HEK293 (cell line): ENCODE data around the gene TRMT1L.

ENCODE experiments used
- CTCF ChIA-PET: fragments of 350-600 bp; formaldehyde crosslinking; extraction: SDS; loops from one replicate; lab custom pipeline; 2021; ENCODE audit warnings: antibody characterized with exemption; lab: Yijun Ruan, JAX
- POLR2A ChIA-PET: fragments of 300-600 bp; formaldehyde crosslinking; extraction: SDS; loops from one replicate; lab custom pipeline; 2020; ENCODE audit warnings: antibody characterized with exemption, inconsistent platforms; lab: Yijun Ruan, JAX
- H3K27ac ChIP-seq: fragments of 200-500 bp; sonication (Bioruptor generic); 2 replicates; pipeline ENCODE4 v1.5.1; 2014; ENCODE audit warnings: low read depth, low read length, control low read depth, inconsistent platforms; ENCODE audit errors: extremely low read depth
- H3K36me3 ChIP-seq, 2 experiments: fragments of 200-500 bp in 1 of 2; sonication (Bioruptor generic) in 1 of 2; 1 replicate in 1 of 2; 2 replicates in 1 of 2; pipeline ENCODE4 v1.5.1; 2014 to 2017; ENCODE audit warnings: inconsistent platforms in 2 of 2, low read length in 2 of 2; ENCODE audit not compliant: control insufficient read depth in 2 of 2, insufficient read depth in 1 of 2
- H3K4me1 ChIP-seq: fragments of 200-500 bp; sonication (Bioruptor generic); 2 replicates; pipeline ENCODE4 v1.5.1; 2014; ENCODE audit warnings: mild to moderate bottlenecking, low read length, inconsistent platforms; ENCODE audit not compliant: control insufficient read depth, insufficient read depth
- H3K4me3 ChIP-seq: 2 replicates; pipeline ENCODE4 v1.5.1; 2011; ENCODE audit warnings: low read depth, mild to moderate bottlenecking, control low read depth, low read length, moderate library complexity
- H3K9me3 ChIP-seq: fragments of 200-500 bp; sonication (Bioruptor generic); 2 replicates; pipeline ENCODE4 v1.5.1; 2014; ENCODE audit warnings: low read depth, low read length, inconsistent platforms; ENCODE audit not compliant: control insufficient read depth, insufficient read depth
- KLF1 ChIP-seq: fragments of 450-650 bp; formaldehyde crosslinking; IDR thresholded peaks from 2 replicates; pipeline ENCODE4 v1.5.1; 2016; ENCODE audit warnings: missing biosample characterization, missing genetic modification characterization
- PRDM10 ChIP-seq: fragments of 450-650 bp; formaldehyde crosslinking; IDR thresholded peaks from 2 replicates; pipeline ENCODE4 v1.5.1; 2016; ENCODE audit warnings: missing biosample characterization, missing genetic modification characterization
- TSHZ1 ChIP-seq: fragments of 450-650 bp; formaldehyde crosslinking; IDR thresholded peaks from 2 replicates; pipeline ENCODE4 v1.5.1; 2016; ENCODE audit warnings: missing biosample characterization, missing genetic modification characterization, borderline replicate concordance
- ZBTB20 ChIP-seq: fragments of 450-650 bp; formaldehyde crosslinking; IDR thresholded peaks from 2 replicates; pipeline ENCODE4 v1.5.1; 2016; ENCODE audit warnings: missing biosample characterization, missing genetic modification characterization
- ZBTB49 ChIP-seq: fragments of 450-650 bp; formaldehyde crosslinking; IDR thresholded peaks from 2 replicates; pipeline ENCODE4 v1.5.1; 2016; ENCODE audit warnings: missing biosample characterization, missing genetic modification characterization, low read depth
- ZBTB7A ChIP-seq: fragments of 450-650 bp; formaldehyde crosslinking; IDR thresholded peaks from 2 replicates; pipeline ENCODE4 v1.5.1; 2016; ENCODE audit warnings: low read depth, missing biosample characterization, missing genetic modification characterization
- ZFP41 ChIP-seq: fragments of 450-650 bp; formaldehyde crosslinking; IDR thresholded peaks from 2 replicates; pipeline ENCODE4 v1.5.1; 2016; ENCODE audit warnings: missing biosample characterization, missing genetic modification characterization, borderline replicate concordance
- ZNF146 ChIP-seq: fragments of 450-650 bp; formaldehyde crosslinking; IDR thresholded peaks from 2 replicates; pipeline ENCODE4 v1.5.1; 2016; ENCODE audit warnings: missing biosample characterization, missing genetic modification characterization
- ZNF274 ChIP-seq, 2 experiments: fragments of 200-500 bp in 1 of 2; fragments of 450-650 bp in 1 of 2; sonication (Bioruptor generic) in 1 of 2; formaldehyde crosslinking in 1 of 2; IDR thresholded peaks; 2 replicates each; pipeline versions ENCODE4 v1.5.1 to v1.6.1; 2014 to 2016; ENCODE audit warnings: borderline replicate concordance in 1 of 2, inconsistent platforms in 1 of 2, low read length in 1 of 2, missing biosample characterization in 1 of 2, missing genetic modification characterization in 1 of 2
- ZNF280C ChIP-seq: fragments of 450-650 bp; formaldehyde crosslinking; IDR thresholded peaks from 2 replicates; pipeline ENCODE4 v1.5.1; 2016; ENCODE audit warnings: missing biosample characterization, missing genetic modification characterization
- ZNF426 ChIP-seq: fragments of 450-650 bp; formaldehyde crosslinking; IDR thresholded peaks from 2 replicates; pipeline ENCODE4 v1.5.1; 2017; ENCODE audit warnings: missing biosample characterization, missing genetic modification characterization, mild to moderate bottlenecking, inconsistent platforms, moderate library complexity
- ZNF473 ChIP-seq: fragments of 450-650 bp; formaldehyde crosslinking; IDR thresholded peaks from 2 replicates; pipeline ENCODE4 v1.5.1; 2017; ENCODE audit warnings: missing biosample characterization, missing genetic modification characterization
- ZNF501 ChIP-seq: fragments of 450-650 bp; formaldehyde crosslinking; IDR thresholded peaks from 2 replicates; pipeline ENCODE4 v1.5.1; 2016; ENCODE audit warnings: missing biosample characterization, missing genetic modification characterization
- ZNF544 ChIP-seq: fragments of 450-650 bp; formaldehyde crosslinking; IDR thresholded peaks from 2 replicates; pipeline ENCODE4 v1.5.0; 2017; ENCODE audit warnings: missing biosample characterization, missing genetic modification characterization
- ZNF580 ChIP-seq: fragments of 450-650 bp; formaldehyde crosslinking; IDR thresholded peaks from 2 replicates; pipeline ENCODE4 v1.5.1; 2016; ENCODE audit warnings: missing biosample characterization, missing genetic modification characterization
- ZNF585B ChIP-seq: fragments of 450-650 bp; formaldehyde crosslinking; IDR thresholded peaks from 2 replicates; pipeline ENCODE4 v1.5.1; 2016; ENCODE audit warnings: missing biosample characterization, missing genetic modification characterization
- ZNF660 ChIP-seq: fragments of 450-650 bp; IDR thresholded peaks from 2 replicates; pipeline ENCODE4 v1.5.1; 2018; ENCODE audit warnings: missing biosample characterization, mild to moderate bottlenecking, missing genetic modification characterization
- ZNF670 ChIP-seq: fragments of 450-650 bp; formaldehyde crosslinking; IDR thresholded peaks from 2 replicates; pipeline ENCODE4 v1.5.1; 2016; ENCODE audit warnings: missing biosample characterization, missing genetic modification characterization, low read depth

Gene TRMT1L

GRCh38 chr1:185166106-185166505 is 9.4 kb upstream of the TRMT1L start:
- TF ChIP-seq ZNF146 (tag by site-specific recombination), result no peak
- TF ChIP-seq ZNF670 (tag by site-specific recombination), result no peak
- TF ChIP-seq ZNF426 (tag by site-specific recombination), result no peak
- TF ChIP-seq ZNF544 (tag by site-specific recombination), result no peak
- TF ChIP-seq KLF1 (tag by site-specific recombination), result no peak
- no peak for TF ChIP-seq ZNF473 (tag by site-specific recombination)
- TF ChIP-seq ZNF501, result no peak
- TF ChIP-seq TSHZ1 (tag by site-specific recombination), result no peak
- TF ChIP-seq ZBTB20 (tag by site-specific recombination), result no peak
- no peak for TF ChIP-seq ZFP41
- TF ChIP-seq ZNF585B, result no peak
- TF ChIP-seq ZNF280C (tag by site-specific recombination), result no peak
- no peak for TF ChIP-seq ZBTB49 (tag by site-specific recombination)
- TF ChIP-seq ZNF660 (tag by site-specific recombination), result no peak
- no peak for TF ChIP-seq PRDM10 (tag by site-specific recombination)
- no peak for TF ChIP-seq ZNF580 (tag by site-specific recombination)
- no peak for TF ChIP-seq ZBTB7A (tag by site-specific recombination)
- no peak for TF ChIP-seq ZNF274 (IDR thresholded peaks at IDR 0.05; ENCODE audit: low read length)
- no peak for TF ChIP-seq ZNF274 (tag by site-specific recombination; IDR thresholded peaks at IDR 0.05; ENCODE audit: borderline replicate concordance)
- CTCF ChIA-PET, result interaction anchor here (0.7 kb wide), 1 partner anchor 157 kb away, joined by 3 read pairs; no protein-coding TSS in a partner anchor
- Histone ChIP-seq H3K4me1 (no peaks in the 10 kb centered on the region), H3K4me3 (no peak overlapping the region), H3K27ac (no peak overlapping the region), H3K36me3 (peaks cover 0 to 10% of the 10 kb centered on the region in 2 experiments; a peak in 1 of 3 replicates), H3K9me3 (no peaks in the 10 kb centered on the region)
- POLR2A ChIA-PET, result no interaction called here
